Transverse colon (tissue), 4 donors: Measurements from ENCODE around the gene MATN3. TPM values are rescaled to one million over a fixed set of nuclear protein-coding genes. Genes with fewer than 3 reads are reported as not detected.

ENCODE experiments used
- DNase-seq: peaks from one replicate; pipeline ENCODE4 v3.0.0-alpha.2; 2019
- H3K27ac ChIP-seq, 4 donors: fragments of 200-600 bp; sonication (generic); 2 replicates each; pipeline ENCODE4 v1.5.1; 2016 to 2018; ENCODE audit warnings: inconsistent platforms in 4 of 4
- H3K27me3 ChIP-seq: fragments of 200-600 bp; sonication (generic); 2 replicates; pipeline ENCODE4 v1.5.1; 2017; ENCODE audit warnings: inconsistent platforms
- H3K36me3 ChIP-seq, 4 donors: fragments of 200-600 bp; sonication (generic); 2 replicates each; pipeline ENCODE4 v1.5.1; 2017 to 2019; ENCODE audit warnings: inconsistent platforms in 4 of 4
- H3K4me1 ChIP-seq, 4 donors: fragments of 200-600 bp; sonication (generic); 2 replicates each; pipeline ENCODE4 v1.5.1; 2017 to 2020; ENCODE audit warnings: inconsistent platforms in 4 of 4
- H3K4me3 ChIP-seq, 4 donors: fragments of 200-600 bp; sonication (generic); 1 replicate in 1 of 4; 2 replicates in 3 of 4; pipeline versions ENCODE4 v1.5.1 to v1.6.1; 2017 to 2019; ENCODE audit warnings: inconsistent platforms in 4 of 4
- H3K9me3 ChIP-seq, 2 donors: fragments of 200-600 bp; sonication (generic); 2 replicates each; pipeline ENCODE4 v1.5.1; 2017 to 2019; ENCODE audit warnings: inconsistent platforms in 2 of 2
- EP300 ChIP-seq: sonication (generic); formaldehyde crosslinking; IDR thresholded peaks from one replicate; pipeline ENCODE4 v1.6.1; 2017; ENCODE audit warnings: antibody characterized with exemption, low read depth
- POLR2A ChIP-seq: fragments of 450-650 bp; IDR thresholded peaks from one replicate; pipeline ENCODE4 v1.6.1; 2016; ENCODE audit warnings: antibody characterized with exemption, mild to moderate bottlenecking, moderate library complexity
- POLR2AphosphoS5 ChIP-seq, 3 donors: sonication (generic); formaldehyde crosslinking; IDR thresholded peaks; one replicate each; pipeline ENCODE4 v1.6.1; 2016; ENCODE audit warnings: antibody characterized with exemption in 3 of 3
- WGBS, 2 donors: methylation state at CpG; one replicate each; pipeline ENCODE4 v1.1.5; 2018; ENCODE audit warnings: low coverage in 1 of 2; 5-methylcytosine and 5-hydroxymethylcytosine counted together
- in situ Hi-C, 4 donors: fragments of 200-750 bp; cut with MboI; loops; one replicate each; pipeline versions ENCODE4 v1.15.0 to v1.15.1; 2017; ENCODE audit warnings: low sequenced_read_pairs in 3 of 4, low pct_ligation_motif_present in 1 of 4, low pct_unique_long_range_greater_than_20kb in 1 of 4
- intact Hi-C: fragments of 100-400 bp; cut with DNase I; formaldehyde crosslinking; loops from one replicate; pipeline ENCODE4 v1.15.1; 2023; ENCODE audit warnings: low total_unique reads
- total RNA-seq, 4 donors: library from RNA; depleted of rRNA; stranded (reverse); fragments of >200 nt; gene quantifications; one replicate each; pipeline ENCODE4 v1.1.0, GENCODE V29; 2016
- TF ChIP-seq, protein P1 (sequence below), 5 experiments: fragments of 200-600 bp in 3 of 5; fragments of 450-650 bp in 2 of 5; sonication (generic) in 3 of 5; IDR thresholded peaks; 1 replicate in 2 of 5; 2 replicates in 3 of 5; pipeline ENCODE4 v1.5.1; 2016 to 2017; ENCODE audit warnings: antibody characterized with exemption in 5 of 5, inconsistent platforms in 3 of 5, mild to moderate bottlenecking in 2 of 5, moderate library complexity in 1 of 5

Gene MATN3
- total RNA-seq, 4 donors from 2014 or later: 0.16 to 0.27 TPM; not detected in 2

DNA sequence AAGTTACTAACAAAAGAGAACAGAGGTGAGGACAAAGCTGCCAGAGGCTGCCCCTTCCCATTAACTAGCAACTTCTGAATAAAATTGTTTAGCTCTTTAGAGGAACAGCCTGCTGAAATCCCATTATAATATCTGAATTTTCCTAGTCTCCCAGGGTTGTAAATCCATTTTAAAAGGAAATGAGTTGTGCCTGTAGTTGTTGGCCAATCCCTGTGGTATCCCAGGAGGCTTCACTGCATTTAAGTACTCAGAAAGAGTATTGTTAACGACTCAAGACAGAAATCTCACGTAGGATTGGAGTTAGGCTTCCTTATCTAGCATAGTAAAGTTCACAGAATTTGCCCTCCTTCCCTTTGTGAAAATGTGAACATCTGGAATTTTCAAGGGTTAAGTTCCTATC is 30.1 kb upstream of the MATN3 start:
- 28 to 50% methylated on average over 1 to 2 of the region's 2 CpGs for WGBS, 2 donors
- TF ChIP-seq EP300: no peak
- TF ChIP-seq, protein P1, sequence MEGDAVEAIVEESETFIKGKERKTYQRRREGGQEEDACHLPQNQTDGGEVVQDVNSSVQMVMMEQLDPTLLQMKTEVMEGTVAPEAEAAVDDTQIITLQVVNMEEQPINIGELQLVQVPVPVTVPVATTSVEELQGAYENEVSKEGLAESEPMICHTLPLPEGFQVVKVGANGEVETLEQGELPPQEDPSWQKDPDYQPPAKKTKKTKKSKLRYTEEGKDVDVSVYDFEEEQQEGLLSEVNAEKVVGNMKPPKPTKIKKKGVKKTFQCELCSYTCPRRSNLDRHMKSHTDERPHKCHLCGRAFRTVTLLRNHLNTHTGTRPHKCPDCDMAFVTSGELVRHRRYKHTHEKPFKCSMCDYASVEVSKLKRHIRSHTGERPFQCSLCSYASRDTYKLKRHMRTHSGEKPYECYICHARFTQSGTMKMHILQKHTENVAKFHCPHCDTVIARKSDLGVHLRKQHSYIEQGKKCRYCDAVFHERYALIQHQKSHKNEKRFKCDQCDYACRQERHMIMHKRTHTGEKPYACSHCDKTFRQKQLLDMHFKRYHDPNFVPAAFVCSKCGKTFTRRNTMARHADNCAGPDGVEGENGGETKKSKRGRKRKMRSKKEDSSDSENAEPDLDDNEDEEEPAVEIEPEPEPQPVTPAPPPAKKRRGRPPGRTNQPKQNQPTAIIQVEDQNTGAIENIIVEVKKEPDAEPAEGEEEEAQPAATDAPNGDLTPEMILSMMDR (IDR thresholded peaks at IDR 0.05): no peak
- TF ChIP-seq POLR2AphosphoS5 (IDR thresholded peaks at IDR 0.05): no peak
- TF ChIP-seq POLR2A: no peak
- H3K27me3 ChIP-seq: no peaks in the 10 kb centered on the region
- H3K9me3 ChIP-seq: no peaks in the 10 kb centered on the region
- no peak overlapping the region for H3K4me3 ChIP-seq
- H3K36me3 ChIP-seq: peaks cover 0 to 32% (median 10%) of the 10 kb centered on the region in 4 donors
- H3K27ac ChIP-seq: no peak overlapping the region
- intact Hi-C loops (no loop called here), in situ Hi-C loops (no loop called here)
- DNase-seq: no peak
- H3K4me1 ChIP-seq: peaks cover 0 to 31% (median 10%) of the 10 kb centered on the region in 4 donors

DNA sequence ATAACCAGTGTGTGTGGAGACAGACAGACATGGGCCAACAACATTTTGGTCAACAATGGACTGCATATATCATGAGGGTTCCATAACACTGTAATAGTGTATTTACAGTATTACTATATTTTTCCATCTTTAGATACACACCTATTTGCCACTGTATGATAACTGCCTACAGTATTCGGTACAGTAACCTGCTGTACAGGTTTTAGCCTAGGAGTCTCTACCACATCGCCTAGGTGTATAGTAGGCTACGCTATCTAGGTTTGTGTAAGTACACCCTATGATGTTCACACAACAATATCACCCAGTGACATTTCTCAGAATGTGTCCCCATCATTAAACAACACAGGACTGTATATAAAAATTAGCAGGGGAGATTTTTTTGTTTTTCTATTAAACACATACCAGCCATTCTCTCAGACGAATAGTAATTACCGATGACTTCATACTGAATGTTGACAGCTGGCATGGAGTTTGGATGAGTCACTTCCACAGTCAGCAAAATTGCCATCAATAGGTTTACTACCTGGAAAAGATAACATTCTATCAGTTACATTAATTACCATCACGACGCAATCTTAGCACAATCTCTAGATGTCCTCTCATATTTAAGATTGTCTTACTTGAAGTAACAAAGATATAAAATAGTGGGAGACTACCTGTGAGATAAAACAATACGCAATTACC is 28.2 kb upstream of the MATN3 start:
- H3K27ac ChIP-seq: no peak overlapping the region
- TF ChIP-seq, protein P1 (IDR thresholded peaks at IDR 0.05): no peak
- TF ChIP-seq EP300 (no peak), POLR2A (no peak), POLR2AphosphoS5 (IDR thresholded peaks at IDR 0.05) (no peak)
- H3K4me3 ChIP-seq: no peak overlapping the region
- DNase-seq: no peak
- H3K36me3 ChIP-seq: peaks cover 0 to 43% (median 13%) of the 10 kb centered on the region in 4 donors
- in situ Hi-C loops: no loop called here
- peaks cover 0 to 41% (median 14%) of the 10 kb centered on the region in 4 donors for H3K4me1 ChIP-seq
- H3K27me3 ChIP-seq: no peaks in the 10 kb centered on the region
- 83 to 85% methylated on average over 8 of the region's 8 CpGs for WGBS, 2 donors
- no peaks in the 10 kb centered on the region for H3K9me3 ChIP-seq
- intact Hi-C loops: no loop called here

DNA sequence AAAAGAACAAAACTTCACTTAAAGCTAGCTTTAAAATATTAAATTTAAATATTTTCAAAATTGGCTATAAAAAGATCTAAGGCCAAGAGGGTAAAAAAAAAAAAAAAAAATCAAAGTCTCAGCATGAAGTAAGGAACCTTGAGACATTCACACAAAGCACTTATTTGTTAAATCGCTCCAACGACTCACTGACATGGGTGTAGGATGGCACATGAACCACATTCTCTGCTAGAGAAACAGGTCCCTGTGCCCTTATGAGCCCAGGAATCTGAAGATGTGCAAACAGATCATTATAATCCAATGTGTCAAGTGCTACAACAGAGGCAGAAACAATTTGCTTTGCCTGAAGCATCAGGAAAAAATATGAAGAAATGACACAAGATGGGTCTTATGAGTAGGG is 25.2 kb upstream of the MATN3 start:
- H3K36me3 ChIP-seq: peaks cover 0 to 68% (median 23%) of the 10 kb centered on the region in 4 donors
- 89 to 93% methylated on average over 2 of the region's 2 CpGs for WGBS, 2 donors
- in situ Hi-C loops (no loop called here), intact Hi-C loops (no loop called here)
- no peak for TF ChIP-seq EP300
- TF ChIP-seq POLR2A: no peak
- TF ChIP-seq POLR2AphosphoS5 (IDR thresholded peaks at IDR 0.05): no peak
- TF ChIP-seq, protein P1 (IDR thresholded peaks at IDR 0.05): no peak
- H3K4me1 ChIP-seq: peaks cover 0 to 30% (median 8%) of the 10 kb centered on the region in 4 donors
- H3K9me3 ChIP-seq: no peaks in the 10 kb centered on the region
- H3K4me3 ChIP-seq: no peak overlapping the region
- H3K27ac ChIP-seq: no peak overlapping the region
- no peak for DNase-seq
- no peaks in the 10 kb centered on the region for H3K27me3 ChIP-seq

DNA sequence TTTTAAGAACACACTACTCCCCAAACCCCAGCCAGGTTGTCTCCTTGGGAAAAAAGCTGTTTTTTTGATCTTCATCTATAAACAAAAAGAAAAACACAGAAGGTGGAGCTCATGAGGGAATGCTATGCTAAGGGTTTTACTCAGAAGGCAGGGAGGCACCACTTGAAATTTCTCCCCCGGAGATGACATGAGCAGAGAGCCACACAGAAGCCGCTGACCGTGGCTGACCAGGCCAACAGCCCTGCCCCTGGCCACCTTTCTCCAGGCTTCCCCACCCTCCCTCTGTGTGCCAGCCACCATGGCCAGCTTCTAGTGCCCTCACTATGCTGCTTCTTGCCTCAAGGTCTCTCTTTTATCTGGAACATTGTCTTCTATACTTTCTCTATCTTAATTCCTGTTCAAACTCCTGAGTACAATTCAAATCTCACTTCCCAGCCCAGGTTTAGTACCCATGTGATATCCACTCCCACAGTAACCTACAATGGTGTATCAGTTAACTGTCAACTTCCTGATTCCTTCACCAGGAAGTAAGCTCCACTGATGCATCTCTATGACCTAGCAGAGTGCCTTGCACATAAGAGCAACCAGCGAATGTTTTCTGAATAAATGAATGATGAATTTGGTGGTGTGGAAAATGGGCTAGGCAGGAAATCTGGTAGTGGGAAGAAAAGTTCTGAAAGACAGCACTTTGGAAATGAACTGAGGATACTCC is 23.6 kb upstream of the MATN3 start:
- H3K27ac ChIP-seq: peak overlapping the region; percentile 10 to 74 (median 62)
- in situ Hi-C loops: no loop called here
- H3K27me3 ChIP-seq: no peaks in the 10 kb centered on the region
- intact Hi-C loops: no loop called here
- TF ChIP-seq POLR2AphosphoS5 (IDR thresholded peaks at IDR 0.05) (no peak), POLR2A (no peak)
- TF ChIP-seq, protein P1 (IDR thresholded peaks at IDR 0.05): no peak
- WGBS, 2 donors: 67% methylated on average over 4 of the region's 4 CpGs; no CpG with 5 or more reads in 1 of the 2 donors
- no peak overlapping the region for H3K4me3 ChIP-seq
- DNase-seq: no peak
- H3K9me3 ChIP-seq: no peaks in the 10 kb centered on the region
- H3K36me3 ChIP-seq: peaks cover 0 to 83% (median 30%) of the 10 kb centered on the region in 4 donors
- H3K4me1 ChIP-seq: peaks cover 0 to 17% (median 5%) of the 10 kb centered on the region in 4 donors
